ENCODE data around the gene CD24.

Gene CD24

DNA sequence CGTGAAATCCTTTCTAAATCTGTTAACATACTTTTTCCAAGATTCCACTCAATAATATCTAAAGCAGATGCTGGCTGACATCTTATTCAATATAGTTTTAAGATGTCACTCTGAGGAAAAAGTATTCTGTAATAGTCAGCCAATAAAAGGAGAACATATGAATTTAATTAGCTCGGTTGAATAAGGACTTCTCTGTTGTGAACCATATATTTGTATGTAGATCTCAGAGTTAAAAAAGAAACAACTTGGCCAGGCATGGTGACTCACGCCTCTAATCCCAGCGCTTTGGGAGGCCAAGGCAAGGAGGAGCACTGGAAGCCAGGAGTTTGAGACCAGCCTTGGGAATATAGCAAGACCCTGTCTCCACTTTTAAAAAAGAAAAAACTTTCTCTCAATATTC lies 7.4 kb upstream of the CD24 start:
- Histone ChIP-seq H3K36me3 (ENCODE audit: control insufficient read depth in 5 of 5, insufficient read depth in 5 of 5, low read length in 5 of 5) (no peaks in the 10 kb centered on the region), H3K4me1 (ENCODE audit: control insufficient read depth in 5 of 5, insufficient read depth in 5 of 5, low read length in 5 of 5) (no peaks in the 10 kb centered on the region), H3K9ac (ENCODE audit: low read length in 5 of 5) (no peak overlapping the region), H3K27me3 (ENCODE audit: control insufficient read depth in 5 of 5, insufficient read depth in 4 of 5, low read length in 5 of 5) (peaks cover 0 to 20% (median 5%) of the 10 kb centered on the region in 5 donors), H3K4me3 (ENCODE audit: low read depth in 1 of 5, low read length in 5 of 5) (no peak overlapping the region), H3K27ac (ENCODE audit: low read depth, low read length) (no peak overlapping the region), H3K9me3 (ENCODE audit: control insufficient read depth in 5 of 5, low read length in 5 of 5) (no peaks in the 10 kb centered on the region)

DNA sequence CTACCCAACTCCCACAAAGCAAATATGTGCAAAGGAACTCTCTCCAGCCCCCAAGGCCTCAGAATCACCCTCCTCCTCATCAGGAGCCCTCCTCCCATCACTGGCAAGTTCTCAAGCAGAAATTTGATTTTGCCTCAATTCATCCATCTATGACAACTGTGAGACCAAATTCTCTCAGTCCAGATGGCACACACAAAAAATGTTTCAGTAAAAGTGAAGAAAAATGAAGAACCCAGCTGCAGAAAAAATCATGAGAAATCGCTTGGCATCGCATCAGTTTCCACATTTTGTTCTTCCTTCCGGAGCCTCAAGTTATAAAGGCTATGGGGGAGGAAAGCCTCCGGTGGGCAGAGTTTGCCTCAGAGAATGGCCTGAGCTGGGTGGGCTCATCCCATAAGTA lies 6.4 kb upstream of the CD24 start:
- Histone ChIP-seq H3K4me1 (ENCODE audit: control insufficient read depth in 5 of 5, insufficient read depth in 5 of 5, low read length in 5 of 5) (no peaks in the 10 kb centered on the region), H3K9me3 (ENCODE audit: control insufficient read depth in 5 of 5, low read length in 5 of 5) (no peaks in the 10 kb centered on the region), H3K36me3 (ENCODE audit: control insufficient read depth in 5 of 5, insufficient read depth in 5 of 5, low read length in 5 of 5) (no peaks in the 10 kb centered on the region), H3K9ac (ENCODE audit: low read length in 5 of 5) (no peak overlapping the region), H3K27me3 (ENCODE audit: control insufficient read depth in 5 of 5, insufficient read depth in 4 of 5, low read length in 5 of 5) (peaks cover 3 to 29% (median 11%) of the 10 kb centered on the region in 5 donors), H3K4me3 (ENCODE audit: low read depth in 1 of 5, low read length in 5 of 5) (no peak overlapping the region), H3K27ac (ENCODE audit: low read depth, low read length) (no peak overlapping the region)

DNA sequence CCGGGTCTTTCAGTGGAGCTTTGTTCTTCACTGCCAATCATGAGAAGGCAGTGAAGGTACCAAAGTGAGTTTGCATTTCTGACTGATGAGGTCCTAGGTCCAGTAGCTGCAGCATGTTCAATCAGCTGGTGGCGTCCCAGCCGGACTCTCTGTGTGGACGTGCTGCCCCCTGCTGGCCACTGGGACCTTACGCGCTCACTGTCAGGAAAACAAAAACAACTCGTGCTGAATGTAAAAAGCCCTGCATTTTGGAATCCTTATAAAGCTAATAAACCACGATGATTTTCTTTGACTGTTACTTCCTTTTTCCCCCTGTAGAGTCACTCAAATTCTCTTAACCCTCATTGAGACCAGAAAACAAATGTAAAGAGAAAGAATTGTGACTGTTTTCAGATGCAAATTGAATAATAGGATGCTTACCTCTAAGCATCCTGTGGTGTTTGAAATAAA lies 4.9 kb upstream of the CD24 start:
- H3K36me3 ChIP-seq (ENCODE audit: control insufficient read depth in 5 of 5, insufficient read depth in 5 of 5, low read length in 5 of 5), result no peaks in the 10 kb centered on the region
- peaks cover 7 to 32% (median 15%) of the 10 kb centered on the region in 5 donors for H3K27me3 ChIP-seq (ENCODE audit: control insufficient read depth in 5 of 5, insufficient read depth in 4 of 5, low read length in 5 of 5)
- no peak overlapping the region for H3K27ac ChIP-seq (ENCODE audit: low read depth, low read length)
- no peaks in the 10 kb centered on the region for H3K9me3 ChIP-seq (ENCODE audit: control insufficient read depth in 5 of 5, low read length in 5 of 5)
- peaks cover 0 to 11% (median 7%) of the 10 kb centered on the region in 5 donors for H3K4me1 ChIP-seq (ENCODE audit: control insufficient read depth in 5 of 5, insufficient read depth in 5 of 5, low read length in 5 of 5)
- H3K9ac ChIP-seq (ENCODE audit: low read length in 5 of 5), result no peak overlapping the region
- no peak overlapping the region for H3K4me3 ChIP-seq (ENCODE audit: low read depth in 1 of 5, low read length in 5 of 5)

DNA sequence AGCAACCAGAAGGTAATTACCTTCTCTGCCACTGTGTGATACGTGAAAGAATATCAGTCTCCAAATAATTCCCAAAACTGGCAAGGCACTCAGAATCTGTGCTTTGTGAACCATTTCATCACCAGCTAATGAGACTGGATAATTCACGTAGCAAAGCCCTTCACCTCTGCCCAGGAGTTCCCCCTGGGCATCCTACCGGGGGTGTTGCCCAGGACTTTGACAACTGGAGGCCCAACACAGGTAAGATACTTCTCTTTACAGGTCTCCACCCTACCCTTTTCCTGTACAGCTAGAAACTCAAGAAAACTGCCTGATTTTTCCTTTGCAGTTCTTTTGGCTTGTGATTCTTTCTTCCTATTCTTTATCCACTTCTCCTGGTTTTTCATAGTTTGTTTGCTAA lies 2.7 kb upstream of the CD24 start:
- Histone ChIP-seq H3K27ac (ENCODE audit: low read depth, low read length) (no peak overlapping the region), H3K27me3 (ENCODE audit: control insufficient read depth in 5 of 5, insufficient read depth in 4 of 5, low read length in 5 of 5) (peaks cover 12 to 44% (median 31%) of the 10 kb centered on the region in 5 donors), H3K9me3 (ENCODE audit: control insufficient read depth in 5 of 5, low read length in 5 of 5) (no peaks in the 10 kb centered on the region), H3K4me3 (ENCODE audit: low read depth in 1 of 5, low read length in 5 of 5) (no peak overlapping the region), H3K4me1 (ENCODE audit: control insufficient read depth in 5 of 5, insufficient read depth in 5 of 5, low read length in 5 of 5) (peaks cover 0 to 24% (median 19%) of the 10 kb centered on the region in 5 donors), H3K36me3 (ENCODE audit: control insufficient read depth in 5 of 5, insufficient read depth in 5 of 5, low read length in 5 of 5) (no peaks in the 10 kb centered on the region), H3K9ac (ENCODE audit: low read length in 5 of 5) (no peak overlapping the region)

DNA sequence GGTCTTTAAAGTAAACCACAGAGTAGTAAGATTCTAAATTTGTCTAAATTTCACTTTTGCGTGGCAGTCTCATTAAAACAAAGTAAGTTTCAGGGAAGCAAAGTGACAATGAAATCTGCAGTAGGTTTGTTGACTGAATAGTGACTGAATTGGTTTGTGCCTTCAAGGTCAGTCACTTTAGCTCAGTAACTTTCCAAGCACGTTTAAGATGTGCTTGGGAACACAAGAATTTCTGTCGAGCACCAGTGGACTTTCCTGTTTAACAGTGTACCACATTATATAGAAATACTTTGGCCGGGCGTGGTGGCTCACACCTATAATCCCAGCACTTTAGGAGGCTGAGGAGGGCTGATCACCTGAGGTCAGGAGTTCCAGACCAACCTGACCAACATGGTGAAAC lies 1.7 kb upstream of the CD24 start:
- no peak overlapping the region for H3K4me3 ChIP-seq (ENCODE audit: low read depth in 1 of 5, low read length in 5 of 5)
- no peaks in the 10 kb centered on the region for H3K36me3 ChIP-seq (ENCODE audit: control insufficient read depth in 5 of 5, insufficient read depth in 5 of 5, low read length in 5 of 5)
- H3K9ac ChIP-seq (ENCODE audit: low read length in 5 of 5), result no peak overlapping the region
- peaks cover 12 to 46% (median 32%) of the 10 kb centered on the region in 5 donors for H3K27me3 ChIP-seq (ENCODE audit: control insufficient read depth in 5 of 5, insufficient read depth in 4 of 5, low read length in 5 of 5)
- no peak overlapping the region for H3K27ac ChIP-seq (ENCODE audit: low read depth, low read length)
- no peaks in the 10 kb centered on the region for H3K9me3 ChIP-seq (ENCODE audit: control insufficient read depth in 5 of 5, low read length in 5 of 5)
- peaks cover 0 to 24% (median 19%) of the 10 kb centered on the region in 5 donors for H3K4me1 ChIP-seq (ENCODE audit: control insufficient read depth in 5 of 5, insufficient read depth in 5 of 5, low read length in 5 of 5)

DNA sequence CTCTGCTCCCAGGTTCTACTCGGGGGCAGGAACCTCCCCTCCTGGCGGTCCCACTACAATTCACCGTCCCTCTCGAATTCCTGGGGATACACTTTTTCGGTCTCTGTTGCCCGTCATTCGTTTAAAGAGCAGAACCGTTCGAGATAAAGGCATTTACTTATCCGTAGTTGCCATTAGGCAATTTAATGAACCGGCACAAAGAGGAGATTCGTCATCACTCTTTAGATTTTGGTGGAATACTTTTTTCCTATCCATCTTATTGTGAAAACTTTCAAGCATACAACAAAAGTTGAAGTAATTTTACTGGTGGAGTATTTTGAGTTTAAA lies 1.2 kb upstream of the CD24 start:
- Histone ChIP-seq H3K9me3 (ENCODE audit: control insufficient read depth in 5 of 5, low read length in 5 of 5) (no peaks in the 10 kb centered on the region), H3K9ac (ENCODE audit: low read length in 5 of 5) (no peak overlapping the region), H3K36me3 (ENCODE audit: control insufficient read depth in 5 of 5, insufficient read depth in 5 of 5, low read length in 5 of 5) (no peaks in the 10 kb centered on the region), H3K27ac (ENCODE audit: low read depth, low read length) (no peak overlapping the region), H3K4me3 (ENCODE audit: low read depth in 1 of 5, low read length in 5 of 5) (peak overlapping the region in 3 of 5 donors; percentile 11 to 69 (median 58)), H3K27me3 (ENCODE audit: control insufficient read depth in 5 of 5, insufficient read depth in 4 of 5, low read length in 5 of 5) (peaks cover 12 to 43% (median 32%) of the 10 kb centered on the region in 5 donors), H3K4me1 (ENCODE audit: control insufficient read depth in 5 of 5, insufficient read depth in 5 of 5, low read length in 5 of 5) (peaks cover 0 to 24% (median 19%) of the 10 kb centered on the region in 5 donors)

DNA sequence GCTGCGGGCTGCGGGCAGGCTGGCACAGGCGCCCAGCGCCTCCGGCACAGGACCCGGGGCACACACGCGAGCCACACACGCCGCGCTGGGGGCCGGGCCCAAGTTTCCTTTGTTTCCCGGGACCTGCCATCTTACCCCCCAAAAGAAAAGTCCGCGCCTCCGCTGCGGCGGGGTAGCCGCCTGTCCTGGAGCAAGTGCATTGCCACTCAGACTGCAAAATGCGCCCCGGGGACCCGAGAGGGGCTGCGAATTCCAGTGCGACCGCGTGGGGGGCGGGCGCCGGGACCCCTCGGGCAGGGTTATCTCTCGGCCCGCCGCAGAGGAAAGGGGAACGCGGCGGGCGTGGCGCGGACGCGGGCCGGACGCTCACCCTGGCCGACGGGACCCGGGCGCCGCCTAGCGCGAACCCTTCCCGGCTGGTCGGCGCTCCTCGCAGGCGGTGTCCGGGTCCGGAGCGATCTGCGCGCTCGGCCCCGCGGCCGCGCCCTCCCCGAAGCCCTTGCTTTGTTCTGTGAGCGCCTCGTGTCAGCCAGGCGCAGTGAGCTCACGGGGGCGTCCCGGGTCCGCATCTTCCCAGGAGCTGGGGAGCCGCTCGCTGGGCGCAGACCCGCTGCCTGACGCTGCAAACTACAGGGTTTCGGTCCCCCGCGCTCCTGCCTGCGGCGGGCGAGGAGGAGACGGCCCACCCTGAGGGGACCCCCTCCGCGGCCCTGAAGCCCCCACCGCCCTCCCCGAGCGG lies 639 bp upstream of the CD24 start:
- Histone ChIP-seq H3K4me1 (ENCODE audit: control insufficient read depth in 5 of 5, insufficient read depth in 5 of 5, low read length in 5 of 5) (peaks cover 0 to 24% (median 19%) of the 10 kb centered on the region in 5 donors), H3K9me3 (ENCODE audit: control insufficient read depth in 5 of 5, low read length in 5 of 5) (no peaks in the 10 kb centered on the region), H3K27me3 (ENCODE audit: control insufficient read depth in 5 of 5, insufficient read depth in 4 of 5, low read length in 5 of 5) (peaks cover 12 to 43% (median 32%) of the 10 kb centered on the region in 5 donors), H3K4me3 (ENCODE audit: low read depth in 1 of 5, low read length in 5 of 5) (peak overlapping the region in 4 of 5 donors; percentile 58 to 69 (median 62)), H3K9ac (ENCODE audit: low read length in 5 of 5) (no peak overlapping the region), H3K27ac (ENCODE audit: low read depth, low read length) (no peak overlapping the region), H3K36me3 (ENCODE audit: control insufficient read depth in 5 of 5, insufficient read depth in 5 of 5, low read length in 5 of 5) (no peaks in the 10 kb centered on the region)

DNA sequence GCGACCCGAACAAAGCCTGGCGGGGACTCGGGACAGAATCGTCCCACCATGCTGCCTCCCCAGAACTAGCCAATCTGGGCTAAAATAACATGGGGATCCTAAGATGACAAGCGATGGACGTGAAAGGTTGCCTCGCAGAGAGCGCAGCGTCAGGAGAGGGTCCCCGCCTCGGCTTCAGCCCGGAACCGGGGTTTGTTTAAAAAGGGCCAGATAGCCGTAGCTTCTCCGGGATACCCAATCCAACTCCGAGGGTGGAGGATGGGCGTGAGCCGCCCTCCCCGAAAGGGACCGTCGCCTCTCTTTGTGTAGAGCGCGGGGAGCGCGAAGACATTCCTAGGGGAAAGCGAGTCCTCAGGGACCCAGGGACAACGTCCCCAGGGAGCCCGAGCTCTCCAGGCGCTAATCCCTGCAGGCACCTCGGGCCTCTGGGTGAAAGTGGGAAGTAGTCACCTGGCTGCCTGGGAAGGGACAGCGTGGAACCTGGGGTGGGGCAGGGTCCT lies 643 bp downstream of the CD24 start:
- Histone ChIP-seq H3K27me3 (ENCODE audit: control insufficient read depth in 5 of 5, insufficient read depth in 4 of 5, low read length in 5 of 5) (peaks cover 12 to 45% (median 32%) of the 10 kb centered on the region in 5 donors), H3K4me3 (ENCODE audit: low read depth in 1 of 5, low read length in 5 of 5) (peak overlapping the region; percentile 38 to 52 (median 44)), H3K9ac (ENCODE audit: low read length in 5 of 5) (no peak overlapping the region), H3K4me1 (ENCODE audit: control insufficient read depth in 5 of 5, insufficient read depth in 5 of 5, low read length in 5 of 5) (peaks cover 0 to 24% (median 19%) of the 10 kb centered on the region in 5 donors), H3K27ac (ENCODE audit: low read depth, low read length) (no peak overlapping the region), H3K36me3 (ENCODE audit: control insufficient read depth in 5 of 5, insufficient read depth in 5 of 5, low read length in 5 of 5) (no peaks in the 10 kb centered on the region), H3K9me3 (ENCODE audit: control insufficient read depth in 5 of 5, low read length in 5 of 5) (no peaks in the 10 kb centered on the region)

DNA sequence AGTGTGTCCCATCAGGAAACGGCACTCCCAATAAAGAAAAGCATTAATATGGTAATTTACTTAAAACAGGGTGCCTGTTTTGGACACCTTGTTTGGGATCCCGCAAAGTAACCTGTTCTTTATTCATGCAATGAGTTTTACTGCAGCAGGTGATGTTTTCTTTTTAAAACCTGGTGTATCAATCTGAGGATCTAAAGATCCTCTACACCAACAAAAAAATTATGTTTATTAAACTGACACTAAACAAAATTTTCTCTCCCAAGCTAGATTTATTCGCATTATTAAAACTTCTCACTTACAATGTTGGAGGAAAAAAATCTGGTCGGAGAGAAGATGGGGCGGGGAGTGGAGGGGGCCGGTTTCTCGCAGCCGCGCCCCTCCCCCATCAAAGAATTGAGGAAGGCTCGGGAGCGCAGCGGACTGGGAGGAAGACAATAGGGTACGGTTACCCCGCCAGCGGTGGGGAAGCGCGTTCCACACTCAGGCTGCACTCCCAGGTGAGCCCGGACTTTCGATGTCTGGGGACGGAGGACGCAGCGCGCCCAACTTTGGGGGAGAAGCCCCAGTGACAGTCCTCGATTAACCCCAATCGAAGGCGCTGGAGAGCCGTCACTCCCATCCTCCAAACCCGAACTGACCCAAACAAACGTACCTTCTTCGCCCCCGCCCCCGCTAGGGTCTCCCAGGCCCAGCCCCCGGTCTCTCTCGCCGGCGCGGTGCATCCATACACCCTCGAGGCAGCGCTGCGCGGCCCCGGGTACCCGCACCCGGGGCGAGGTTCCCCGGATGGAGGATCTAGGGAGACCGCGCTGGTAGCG lies 1.3 kb downstream of the CD24 start:
- no peaks in the 10 kb centered on the region for H3K36me3 ChIP-seq (ENCODE audit: control insufficient read depth in 5 of 5, insufficient read depth in 5 of 5, low read length in 5 of 5)
- no peak overlapping the region for H3K27ac ChIP-seq (ENCODE audit: low read depth, low read length)
- H3K9ac ChIP-seq (ENCODE audit: low read length in 5 of 5), result no peak overlapping the region
- no peaks in the 10 kb centered on the region for H3K9me3 ChIP-seq (ENCODE audit: control insufficient read depth in 5 of 5, low read length in 5 of 5)
- peaks cover 0 to 24% (median 19%) of the 10 kb centered on the region in 5 donors for H3K4me1 ChIP-seq (ENCODE audit: control insufficient read depth in 5 of 5, insufficient read depth in 5 of 5, low read length in 5 of 5)
- H3K4me3 ChIP-seq (ENCODE audit: low read depth in 1 of 5, low read length in 5 of 5), result peak overlapping the region in 4 of 5 donors; percentile 40 to 52 (median 44)
- H3K27me3 ChIP-seq (ENCODE audit: control insufficient read depth in 5 of 5, insufficient read depth in 4 of 5, low read length in 5 of 5), result peaks cover 12 to 45% (median 32%) of the 10 kb centered on the region in 5 donors

DNA sequence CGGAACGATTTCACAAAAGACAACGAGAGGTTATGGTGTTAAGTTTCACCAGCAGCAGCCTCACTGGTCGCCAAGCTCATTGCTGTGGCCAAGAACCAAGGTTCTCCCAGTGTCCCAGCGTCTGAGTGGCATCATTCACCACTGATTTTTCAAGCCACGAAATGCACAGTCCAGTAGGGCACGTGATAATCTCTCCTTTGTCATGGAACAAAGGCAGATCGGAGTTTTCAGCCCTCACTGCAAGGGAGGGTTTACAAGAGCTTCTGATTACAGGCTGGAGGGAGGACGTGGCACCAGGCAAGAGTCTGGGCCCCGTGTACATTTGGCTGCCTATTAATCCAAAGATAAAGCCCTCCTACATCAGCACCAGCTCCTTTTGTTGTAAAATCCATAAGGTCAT lies 2.0 kb downstream of the CD24 start:
- H3K27ac ChIP-seq (ENCODE audit: low read depth, low read length), result no peak overlapping the region
- H3K4me1 ChIP-seq (ENCODE audit: control insufficient read depth in 5 of 5, insufficient read depth in 5 of 5, low read length in 5 of 5), result peaks cover 0 to 24% (median 19%) of the 10 kb centered on the region in 5 donors
- H3K36me3 ChIP-seq (ENCODE audit: control insufficient read depth in 5 of 5, insufficient read depth in 5 of 5, low read length in 5 of 5), result no peaks in the 10 kb centered on the region
- H3K4me3 ChIP-seq (ENCODE audit: low read depth in 1 of 5, low read length in 5 of 5), result no peak overlapping the region
- peaks cover 12 to 43% (median 32%) of the 10 kb centered on the region in 5 donors for H3K27me3 ChIP-seq (ENCODE audit: control insufficient read depth in 5 of 5, insufficient read depth in 4 of 5, low read length in 5 of 5)
- no peaks in the 10 kb centered on the region for H3K9me3 ChIP-seq (ENCODE audit: control insufficient read depth in 5 of 5, low read length in 5 of 5)
- H3K9ac ChIP-seq (ENCODE audit: low read length in 5 of 5), result no peak overlapping the region

Measured in subcutaneous abdominal adipose tissue (tissue), 5 donors.